Stimulated activated CD4-positive, alpha-beta T cell treated with anti-CD3 and anti-CD28 coated beads, Interleukin-1b, Interleukin-23, amount 100 ng/mL, for 1 hour (primary cell): ENCODE measurements around the gene SPATA21.
A peak's percentile ranks its signal among the peaks of the same experiment; 100 is the strongest.
"Not testable (repeated sequence)": the region's sequence is repeated elsewhere in the genome, so short reads cannot be mapped to it uniquely, and the experiment has no call there.

Experiments
- DNase-seq, 2 donors: peaks; one replicate each; pipeline ENCODE4 v3.0.0-alpha.2; 2020; ENCODE audit warnings: low read depth in 2 of 2

Gene SPATA21

DNA sequence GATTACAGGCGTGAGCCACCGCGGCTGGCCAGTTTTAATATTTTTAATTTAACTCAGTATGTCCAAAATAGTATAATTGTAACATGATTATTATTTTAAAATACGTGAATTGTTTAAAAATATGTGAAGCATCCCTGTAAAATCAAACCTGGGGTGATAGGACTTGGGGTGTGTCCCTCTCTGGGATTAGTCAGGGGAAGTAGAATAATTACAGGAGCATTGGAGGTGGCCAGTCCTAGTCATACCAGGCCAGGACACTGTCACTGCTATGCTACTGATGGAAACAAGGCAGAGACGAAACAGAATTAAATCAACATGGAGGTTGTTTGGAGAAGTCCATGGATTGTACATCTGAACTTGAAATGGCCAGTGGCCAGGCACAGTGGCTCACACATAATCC is 53.3 kb downstream of the SPATA21 start:
- DNase-seq: no peak

GRCh38 chr1:16380868-16381267 is 56.4 kb downstream of the SPATA21 start:
- no peak for DNase-seq

DNA sequence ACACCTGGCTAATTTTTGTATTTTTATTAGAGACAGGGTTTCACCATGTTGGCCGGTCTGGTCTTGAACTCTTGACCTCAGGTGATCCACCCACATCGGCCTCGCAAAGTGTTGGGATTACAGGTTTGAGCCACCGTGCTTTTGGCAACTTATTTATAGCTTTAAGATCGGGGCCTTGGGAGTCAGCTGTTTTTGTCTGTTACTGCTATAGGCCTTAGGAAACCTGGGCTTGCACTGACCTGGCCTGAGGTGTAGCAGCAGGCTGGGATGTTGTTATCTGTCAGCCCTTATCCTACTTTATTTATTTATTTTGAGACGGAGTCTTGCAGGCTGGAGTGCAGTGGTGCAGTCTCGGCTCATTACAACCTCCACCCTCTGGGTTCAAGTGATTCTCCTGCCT is 58.8 kb downstream of the SPATA21 start:
- no peak for DNase-seq

- DNase-seq: no peak
These were observed 60.3 kb downstream of the SPATA21 start for GRCh38 chr1:16376971-16377370.

DNA sequence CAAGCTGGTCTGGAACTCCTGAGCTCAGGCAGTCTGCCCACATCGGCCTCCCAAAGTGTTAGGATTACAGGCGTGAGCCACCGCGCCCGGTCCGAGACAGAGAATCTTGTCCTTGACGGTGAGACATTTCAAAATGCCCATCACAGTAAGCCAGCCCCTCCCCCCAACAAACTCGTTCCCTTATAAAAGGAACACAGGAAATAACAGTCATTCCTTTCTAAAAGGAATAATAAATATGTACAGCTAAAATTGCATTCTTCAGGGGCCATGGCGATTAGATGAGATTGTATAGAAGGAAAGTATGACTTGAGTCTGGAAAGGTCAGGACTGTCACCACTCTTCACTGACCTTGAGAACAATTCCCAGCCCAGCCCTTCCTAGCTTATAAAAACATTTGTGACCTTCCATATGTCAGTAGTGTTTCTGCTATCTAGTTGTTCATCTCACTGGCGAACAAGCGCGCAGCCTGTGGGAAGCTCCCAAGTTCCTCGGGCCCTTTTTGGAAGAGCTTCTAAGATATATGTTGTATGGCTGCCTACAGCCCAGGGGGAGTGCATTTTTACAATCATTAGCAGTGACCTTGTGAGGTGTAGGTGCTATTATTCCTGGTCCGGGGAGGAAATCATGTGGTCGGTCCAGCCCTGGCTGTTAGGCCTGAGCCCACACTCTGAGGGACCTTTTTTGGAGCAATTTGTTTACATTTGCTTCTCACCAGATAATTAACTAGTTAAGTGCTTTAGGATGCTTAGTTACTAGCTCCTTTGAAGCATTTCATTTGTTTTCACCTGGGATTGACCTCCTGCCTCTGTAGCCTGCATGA is 61.5 kb downstream of the SPATA21 start:
- DNase-seq: no peak

- no peak for DNase-seq
These were observed 63.0 kb downstream of the SPATA21 start for GRCh38 chr1:16374266-16374665.

DNA sequence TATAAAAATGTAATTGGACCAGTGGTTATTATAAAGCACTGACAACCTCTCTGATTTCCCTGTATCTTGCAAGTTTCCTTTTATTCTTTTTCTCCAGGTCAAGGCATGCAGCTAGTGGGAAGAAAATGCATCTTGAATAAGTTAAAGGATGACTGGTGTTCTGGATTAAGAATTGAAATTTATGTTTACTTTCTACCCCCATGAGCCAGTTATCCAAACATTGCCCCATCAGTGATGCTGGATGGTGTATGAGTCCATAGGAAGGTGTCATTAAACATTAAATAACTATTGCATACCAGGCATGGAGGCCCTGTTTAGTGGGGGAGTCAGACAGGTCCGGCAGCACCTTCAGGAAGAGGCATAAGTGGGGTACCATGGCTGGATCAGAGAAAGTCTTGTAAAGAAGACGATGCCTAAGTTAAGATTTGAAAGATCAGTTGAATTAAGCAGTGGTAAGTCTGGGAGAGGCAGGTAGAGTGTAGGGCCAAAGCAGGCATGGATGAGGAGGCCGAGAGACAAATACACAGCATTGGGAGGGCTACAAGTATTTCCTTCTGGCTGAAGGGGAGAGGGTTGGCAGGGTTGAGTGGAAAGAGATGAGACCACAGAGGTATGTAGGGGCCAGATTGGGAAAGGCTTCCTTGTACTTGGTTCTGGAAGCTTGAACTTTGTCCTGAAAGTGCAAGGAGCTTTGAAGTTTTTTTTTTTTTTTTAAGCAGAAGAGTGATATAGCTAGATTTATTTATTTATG is 64.5 kb downstream of the SPATA21 start:
- no peak for DNase-seq

DNA sequence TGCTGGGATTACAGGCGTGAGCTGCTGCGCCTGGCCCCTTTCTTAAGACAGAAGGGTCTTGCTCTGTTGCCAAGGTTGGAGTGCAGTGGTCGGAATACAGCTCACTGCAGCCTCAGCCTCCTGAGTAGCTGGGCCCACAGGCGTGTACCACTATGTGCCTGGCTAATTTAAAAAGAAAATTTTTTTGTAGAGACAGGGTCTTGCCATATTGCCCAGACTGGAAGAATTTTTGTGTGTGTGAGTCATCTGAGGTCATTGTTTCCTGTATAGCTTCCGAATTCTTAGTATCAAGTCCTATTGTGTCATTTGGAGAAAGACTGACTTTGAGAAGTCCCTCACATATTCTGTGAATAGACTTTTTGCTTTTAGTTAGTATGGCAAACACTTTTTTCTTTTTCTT is 65.5 kb downstream of the SPATA21 start:
- DNase-seq: no peak

DNA sequence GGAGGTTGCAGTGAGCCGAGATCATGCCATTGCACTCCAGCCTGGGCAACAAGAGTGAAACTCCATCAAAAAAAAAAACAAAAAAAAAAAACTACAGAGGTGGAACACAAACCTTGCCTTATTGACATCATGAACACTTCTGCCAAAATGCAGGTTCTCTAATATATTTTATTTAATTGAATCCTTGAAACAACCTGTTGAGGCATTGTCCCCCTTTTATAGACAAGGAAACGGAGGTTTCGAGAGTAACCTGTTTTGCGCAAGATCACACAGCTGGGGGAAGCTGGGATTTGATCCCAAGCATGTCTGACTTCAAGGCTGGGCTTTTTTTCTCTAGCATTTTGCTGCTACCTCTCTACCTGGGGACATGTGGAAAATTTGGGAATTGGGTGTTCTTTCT is 67.4 kb downstream of the SPATA21 start:
- no peak for DNase-seq

DNA sequence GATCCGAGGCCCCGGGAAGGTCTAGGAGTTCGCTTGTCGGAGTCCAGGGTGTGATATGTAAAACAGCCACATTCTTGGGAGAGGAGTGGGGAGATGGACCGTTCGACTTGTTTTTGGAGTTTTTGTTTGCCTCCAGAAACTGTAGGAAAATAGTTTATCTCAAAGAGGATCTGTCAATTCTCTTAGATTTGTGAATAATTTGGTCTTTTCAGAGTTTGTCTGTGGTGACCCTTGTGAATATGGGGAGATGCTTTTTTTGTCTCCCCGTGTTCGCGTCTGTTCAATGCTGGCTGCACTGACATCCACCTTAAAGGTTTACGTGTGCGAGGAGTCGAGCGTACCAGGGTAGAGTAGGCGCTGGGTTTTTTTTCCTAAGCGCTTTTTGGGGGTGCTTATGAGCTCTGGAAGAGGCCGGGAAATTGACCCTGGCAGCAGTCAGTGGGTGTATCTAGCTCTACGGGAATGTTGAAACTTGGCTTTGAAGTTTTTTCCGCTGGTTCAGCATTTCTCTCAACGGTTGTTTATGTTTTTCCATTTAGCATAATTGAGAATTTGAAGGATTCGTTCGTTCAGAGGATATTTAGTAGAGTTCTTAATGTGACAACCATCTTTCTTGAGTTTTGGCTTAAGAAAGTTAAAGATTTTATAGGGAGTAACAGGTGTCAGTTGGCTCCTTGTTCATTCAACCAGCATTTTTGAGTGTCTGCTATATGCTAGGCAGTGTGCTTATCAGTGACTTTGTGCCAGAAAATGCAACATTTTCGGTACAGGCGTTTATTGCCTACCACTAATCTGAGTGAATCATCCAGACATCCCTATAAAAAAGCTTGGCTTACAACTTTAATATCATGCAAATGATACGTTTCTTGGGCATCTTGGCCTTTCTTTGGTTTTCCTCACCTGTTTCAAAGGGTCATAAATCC is 69.0 kb downstream of the SPATA21 start:
- no peak for DNase-seq

DNA sequence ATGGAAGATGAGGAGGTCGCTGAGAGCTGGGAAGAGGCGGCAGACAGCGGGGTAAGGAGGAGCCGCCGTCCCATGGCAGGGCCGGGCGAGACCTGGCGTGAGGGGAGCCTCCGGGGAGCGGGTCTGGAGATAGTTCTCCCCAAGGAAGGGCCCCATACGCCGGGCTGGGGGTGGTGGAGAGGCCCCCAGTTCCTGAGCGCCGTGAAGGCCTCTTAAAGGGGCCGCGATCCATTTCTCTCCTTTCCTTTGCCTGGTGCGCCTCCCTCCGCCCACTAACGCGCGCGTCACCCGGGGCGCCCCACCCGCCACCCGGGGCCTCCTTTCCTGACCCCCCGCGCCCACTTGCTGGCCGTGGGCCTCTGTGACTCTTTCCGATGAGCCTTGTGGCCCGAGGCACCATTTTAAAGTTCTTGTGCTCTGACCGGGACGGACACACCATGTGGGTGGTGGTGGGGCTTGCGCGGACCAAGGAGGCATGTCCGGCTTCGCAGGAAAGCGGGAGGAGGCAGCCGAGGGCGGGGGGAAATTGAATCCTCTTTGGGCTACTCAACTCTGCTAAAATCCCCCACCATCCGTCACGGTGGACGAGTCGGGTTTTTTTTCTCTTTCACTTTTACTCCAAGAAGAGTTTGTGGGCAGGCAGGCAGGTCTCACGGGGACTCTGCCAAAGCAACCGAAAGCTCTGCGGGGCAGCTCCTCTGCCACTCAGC is 69.8 kb downstream of the SPATA21 start:
- DNase-seq: peak; percentile 37 to 78

DNA sequence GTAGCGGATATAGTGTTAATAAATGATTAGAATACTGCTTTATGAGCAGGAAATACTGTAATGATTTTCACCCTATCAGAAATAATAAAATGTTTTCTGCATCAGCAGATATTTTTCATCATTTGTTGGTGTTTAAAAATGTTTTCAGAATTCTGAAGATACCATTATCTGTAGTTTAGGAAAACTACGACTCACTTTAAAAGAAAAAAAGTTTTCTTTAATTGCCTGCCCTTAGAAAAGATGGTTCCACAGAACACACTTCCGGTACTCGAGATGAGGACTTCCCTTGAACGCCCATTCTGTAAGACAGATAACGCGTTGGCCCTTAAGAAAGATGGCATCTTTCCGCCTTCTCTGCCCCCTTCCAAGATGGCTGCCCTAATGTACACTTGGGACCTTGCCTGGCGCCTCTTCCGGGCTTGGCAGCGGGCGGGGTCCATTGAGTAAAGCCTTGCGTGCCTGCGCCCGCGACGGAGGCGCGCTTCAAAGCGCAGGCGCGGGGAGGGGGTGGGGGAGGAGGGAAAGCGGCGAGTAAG is 70.4 kb downstream of the SPATA21 start, which contains the start of gene SZRD1:
SZRD1 (plus strand) TSS at position 521 of the 536 bp plus-strand sequence. CDS start 16 bp downstream, outside the sequence.
- peak; percentile 75 to 89 for DNase-seq

GRCh38 chr1:16365146-16365498 is 72.1 kb downstream of the SPATA21 start:
- DNase-seq: not testable (repeated sequence)

GRCh38 chr1:16356867-16357266 is 80.4 kb downstream of the SPATA21 start:
- DNase-seq: no peak

DNA sequence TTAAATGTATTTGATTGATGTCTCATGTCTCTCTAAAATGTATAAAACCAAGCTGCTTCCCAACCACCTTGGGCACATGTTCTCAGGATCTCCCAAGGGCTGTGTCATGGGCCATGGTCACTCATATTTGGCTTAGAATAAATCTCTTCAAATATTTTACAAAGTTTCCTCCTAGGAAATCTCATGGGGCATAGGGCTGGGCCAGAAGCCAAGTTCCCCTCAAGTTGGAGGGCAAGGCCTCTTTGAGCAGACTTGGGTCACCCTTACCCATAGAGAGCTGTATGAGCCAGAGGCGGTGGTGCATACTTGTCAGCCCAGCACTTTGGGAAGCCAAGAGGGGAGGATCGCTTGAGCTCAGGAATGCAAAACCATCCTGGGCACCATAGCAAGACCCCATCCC is 82.6 kb downstream of the SPATA21 start:
- no peak for DNase-seq

DNA sequence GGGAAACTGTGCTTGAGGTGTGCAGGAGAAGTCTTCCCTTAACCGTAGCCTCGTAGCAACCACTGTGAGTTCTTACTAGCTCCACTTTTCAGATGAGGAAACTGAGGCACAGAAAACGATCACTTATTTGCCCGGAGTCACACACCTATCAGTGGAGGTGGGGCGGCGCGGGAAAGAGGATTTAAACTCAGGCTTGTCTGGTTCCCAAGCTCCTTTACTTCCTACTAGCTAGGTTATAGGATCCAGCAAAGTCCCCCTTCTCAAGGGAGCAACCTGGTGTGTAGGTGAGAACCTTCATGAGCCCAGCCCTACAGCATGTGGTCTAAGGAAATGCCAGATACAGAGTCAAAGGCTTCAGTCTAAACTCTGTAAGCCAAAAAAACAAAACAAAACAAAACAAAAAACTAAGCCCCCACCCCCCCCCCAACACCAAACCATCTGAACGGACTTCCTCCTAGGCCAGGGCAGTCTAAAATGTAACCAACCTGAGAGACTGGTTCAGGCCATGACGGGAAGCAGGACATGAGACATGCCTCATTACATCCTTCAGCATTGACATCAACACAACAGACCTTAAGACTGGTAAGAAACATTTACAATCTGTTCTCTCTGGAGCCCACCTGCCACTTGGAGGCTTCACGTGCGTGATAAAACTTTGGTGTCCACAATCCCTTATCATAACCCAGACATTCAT is 84.2 kb downstream of the SPATA21 start:
- DNase-seq: no peak

GRCh38 chr1:16351994-16352841 is 85.0 kb downstream of the SPATA21 start, which contains the start of gene FBXO42:
TSS of gene FBXO42 (minus strand) at chr1:16352480. CDS start at chr1:16315418, 37,062 bp downstream.
- DNase-seq: peak; percentile 77 to 80

DNA sequence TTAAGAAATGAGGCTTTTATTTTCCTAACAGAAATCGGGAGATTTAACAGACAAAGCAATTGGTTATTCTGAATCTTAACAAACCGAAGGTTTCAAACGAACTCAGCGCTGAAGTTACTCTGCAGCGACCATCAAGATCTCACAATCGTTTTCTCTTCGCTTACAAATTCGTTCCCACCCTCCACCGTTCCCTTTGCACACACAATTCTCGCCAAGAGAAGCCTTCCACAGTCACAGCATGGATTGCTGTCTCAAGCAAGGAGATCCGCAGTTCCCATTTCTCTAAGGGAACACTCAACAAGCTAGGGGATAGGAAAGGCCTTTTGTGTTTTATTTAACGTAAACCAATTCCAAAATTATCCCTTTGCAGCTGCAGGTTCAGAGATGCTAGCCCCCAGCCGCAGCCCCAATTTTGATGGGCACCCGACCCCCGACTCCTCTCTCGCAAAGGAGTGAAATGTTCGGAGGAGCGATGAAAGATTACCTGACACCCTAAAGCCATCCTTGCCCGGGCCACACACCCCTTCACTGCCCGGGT is 85.7 kb downstream of the SPATA21 start:
- no peak for DNase-seq

DNA sequence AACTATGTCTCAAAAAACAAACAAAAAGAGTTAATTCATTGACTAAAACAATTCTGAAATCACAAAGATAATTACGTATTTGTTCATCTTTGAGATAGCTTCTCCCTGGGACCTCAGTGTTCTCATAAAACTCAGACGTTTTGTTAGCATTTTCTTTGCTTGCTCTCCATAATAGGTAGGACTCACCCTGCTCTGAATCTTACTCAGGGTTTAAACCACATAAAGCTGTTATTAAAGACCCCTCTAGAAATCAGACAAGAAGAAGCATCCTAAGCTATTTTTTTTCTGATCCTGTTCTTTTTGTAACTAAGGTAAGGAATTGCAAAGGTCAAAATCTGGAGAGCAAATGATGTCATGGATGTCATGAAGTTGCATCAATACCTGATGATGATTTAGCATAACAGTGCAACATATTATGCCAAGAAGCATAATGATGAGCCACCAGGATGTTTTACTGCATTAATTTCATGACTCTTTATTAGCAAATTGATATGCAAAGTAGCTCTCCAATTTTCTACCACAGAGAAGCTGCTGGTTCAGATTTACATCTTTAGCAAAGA is 87.3 kb downstream of the SPATA21 start:
- DNase-seq: no peak
